ENCODE data around the gene RNF17.

Gene RNF17

GRCh38 chr13:24860770-24861169 is 96.8 kb downstream of the RNF17 start:
- no peak for DNase-seq

DNA sequence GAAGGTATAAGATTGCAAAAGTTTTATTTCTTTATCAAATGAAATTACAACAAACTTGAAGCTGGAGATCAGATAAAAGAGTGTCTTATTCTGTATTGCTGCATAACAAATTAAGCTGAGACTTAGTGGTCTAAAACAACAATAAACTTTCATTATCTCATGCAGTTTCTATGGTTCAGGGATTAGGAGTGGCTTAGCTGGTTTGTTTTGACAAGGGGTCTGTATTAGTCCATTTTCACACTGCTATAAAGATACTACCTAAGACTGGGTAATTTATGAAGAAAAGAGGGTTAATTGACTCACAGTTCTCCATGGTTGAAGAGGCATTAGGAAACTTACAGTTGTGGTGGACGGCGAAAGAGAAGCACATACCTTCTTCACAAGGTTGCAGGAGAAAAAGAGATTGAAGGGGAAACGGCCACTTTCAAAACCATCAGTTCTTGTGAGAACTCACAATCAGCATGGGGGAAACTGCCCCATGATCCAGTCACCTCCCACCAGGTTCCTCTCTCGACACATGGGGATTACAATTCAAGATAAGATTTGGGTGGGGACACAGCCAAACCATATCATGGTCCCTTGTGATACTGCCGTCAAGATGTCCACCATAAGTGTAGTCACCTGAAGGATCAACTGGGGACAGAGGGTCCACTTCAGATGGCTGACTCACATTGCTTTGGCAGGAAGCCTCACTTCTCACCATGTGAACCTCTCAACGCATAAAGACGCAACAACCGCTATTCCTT is 97.8 kb downstream of the RNF17 start:
- DNase-seq, result no peak

DNA sequence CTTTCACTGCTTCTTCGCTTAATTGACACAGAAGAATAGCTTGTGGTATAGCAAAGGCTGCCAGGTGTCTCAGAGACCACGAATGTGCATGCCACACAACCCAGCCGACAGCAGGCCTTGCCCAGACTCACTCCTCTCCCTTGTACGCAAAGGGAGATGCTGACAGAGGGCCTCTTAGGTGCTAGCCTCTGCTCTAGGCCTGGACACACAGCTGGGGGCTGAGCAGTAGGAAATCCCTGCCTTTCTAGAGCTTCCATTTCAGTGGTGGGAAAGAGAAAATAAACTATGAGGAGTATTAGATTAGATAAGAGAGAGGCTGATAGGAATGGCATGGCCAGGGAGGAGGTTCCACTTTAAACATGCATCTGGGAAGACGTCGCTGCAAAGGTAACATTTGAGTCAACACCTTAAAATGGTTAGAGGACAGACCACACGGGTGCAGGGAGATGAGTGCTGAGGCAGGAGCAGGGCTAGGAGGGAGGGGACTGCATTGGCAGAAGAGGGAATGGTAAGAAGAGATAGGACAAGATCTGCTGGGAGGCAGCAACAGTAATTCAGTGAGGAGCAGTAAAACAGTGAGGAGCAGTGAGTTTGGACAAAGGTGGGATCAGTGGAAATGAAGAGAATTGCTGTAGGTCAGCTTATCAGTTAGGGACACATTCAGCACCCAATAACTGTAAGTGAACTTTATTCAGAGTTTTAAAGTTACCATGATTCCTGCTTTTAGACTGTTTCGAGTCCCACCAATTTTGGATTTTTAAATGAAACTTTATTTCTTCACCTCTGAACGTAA is 100.0 kb downstream of the RNF17 start:
- DNase-seq, result no peak

DNA sequence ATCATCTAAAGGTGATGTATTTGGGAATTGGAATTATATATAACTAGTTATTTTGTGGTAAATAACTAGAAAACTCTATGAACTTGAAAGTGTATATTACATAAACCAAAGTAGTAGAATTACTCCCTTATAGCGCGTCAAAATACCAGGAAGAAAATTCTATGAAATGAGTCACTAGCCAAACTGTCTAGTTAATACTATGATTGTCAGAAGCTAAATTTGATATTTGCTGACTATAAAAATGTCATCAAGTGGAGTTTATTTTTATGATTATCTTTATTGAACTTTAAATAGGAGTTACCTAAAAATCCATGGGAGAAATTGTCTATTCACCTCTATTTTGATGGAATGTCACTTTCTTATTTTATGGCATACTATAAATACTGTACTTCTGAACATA is 100.6 kb downstream of the RNF17 start:
- DNase-seq, result no peak

DNA sequence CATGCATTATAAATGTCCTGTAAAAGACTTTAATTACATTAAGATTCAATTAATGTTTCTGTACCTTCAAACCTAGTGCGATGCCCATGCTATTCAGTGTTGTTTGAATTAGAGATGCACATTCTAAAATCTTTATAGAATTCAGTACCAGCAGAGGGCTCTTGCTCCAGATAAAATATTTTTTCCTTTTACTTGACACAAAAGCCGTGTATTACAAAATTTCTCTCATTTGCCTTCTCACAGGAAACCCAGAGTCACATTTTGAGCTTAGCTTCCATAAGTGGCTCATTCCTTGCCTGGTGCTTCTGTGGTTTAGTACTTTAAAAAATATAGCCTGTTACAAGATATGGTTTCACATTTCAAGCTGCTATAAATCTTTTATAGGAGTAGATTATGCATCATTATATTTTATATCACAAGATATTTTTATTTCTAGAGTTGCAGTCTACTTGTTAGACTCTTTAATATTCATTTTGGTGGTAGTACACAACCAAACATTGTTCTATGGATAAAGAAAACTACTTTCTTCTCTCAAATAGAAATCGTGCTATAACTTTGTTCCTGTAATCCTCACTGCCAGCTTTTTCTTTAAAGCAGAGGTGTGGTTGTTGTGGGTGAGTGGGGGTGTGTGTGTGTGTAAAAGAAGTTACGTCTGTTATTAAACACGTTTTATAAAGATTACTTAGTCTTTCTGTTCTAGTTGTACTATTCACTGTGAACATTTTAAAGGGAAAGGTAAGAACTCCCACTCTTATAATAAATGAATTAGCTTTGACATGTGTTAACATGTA is 101.4 kb downstream of the RNF17 start:
- DNase-seq, result peak; percentile 23

DNA sequence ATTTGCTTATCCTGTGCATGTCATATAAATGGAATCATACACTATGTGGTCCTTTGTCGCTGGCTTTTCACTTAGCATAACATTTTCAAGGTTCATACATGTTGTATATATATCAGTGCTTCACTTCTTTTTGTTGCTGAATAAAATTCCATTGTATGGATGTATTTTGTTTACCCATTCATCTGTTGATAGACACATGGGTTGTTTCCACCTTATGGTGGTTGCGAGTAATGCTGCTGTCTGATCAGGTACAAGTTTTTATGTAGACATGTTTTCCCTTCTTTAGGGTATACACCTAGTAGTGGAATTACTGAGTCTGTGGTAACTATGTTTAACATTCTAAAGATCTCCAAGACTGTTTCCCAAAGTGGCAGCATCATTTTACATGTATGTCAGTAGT is 102.5 kb downstream of the RNF17 start:
- no peak for DNase-seq

GRCh38 chr13:24868874-24869273 is 104.9 kb downstream of the RNF17 start:
- DNase-seq, result no peak

DNA sequence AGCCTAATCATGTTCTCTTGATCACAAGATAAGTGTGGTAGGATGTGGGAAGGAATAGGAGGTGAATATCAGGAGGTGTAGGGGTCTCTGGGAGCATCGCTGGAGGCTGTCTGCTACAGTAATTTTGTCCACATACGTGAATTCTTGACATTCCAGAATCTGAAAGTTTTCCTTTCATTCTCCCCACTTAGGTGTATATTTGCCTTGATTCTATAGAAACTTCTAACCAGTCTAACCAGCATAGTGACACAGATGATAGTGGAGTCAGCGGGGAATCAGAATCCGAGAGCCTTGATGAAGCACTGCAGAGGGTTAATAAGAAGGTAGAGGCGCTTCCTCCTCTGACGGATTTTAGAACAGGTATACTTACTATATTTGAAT is 106.4 kb downstream of the RNF17 start:
- DNase-seq, result no peak

- DNase-seq, result no peak
Observed at GRCh38 chr13:24875566-24875965, 111.6 kb downstream of the RNF17 start.

- no peak for DNase-seq
Observed at GRCh38 chr13:24877531-24877930, 113.6 kb downstream of the RNF17 start.

DNA sequence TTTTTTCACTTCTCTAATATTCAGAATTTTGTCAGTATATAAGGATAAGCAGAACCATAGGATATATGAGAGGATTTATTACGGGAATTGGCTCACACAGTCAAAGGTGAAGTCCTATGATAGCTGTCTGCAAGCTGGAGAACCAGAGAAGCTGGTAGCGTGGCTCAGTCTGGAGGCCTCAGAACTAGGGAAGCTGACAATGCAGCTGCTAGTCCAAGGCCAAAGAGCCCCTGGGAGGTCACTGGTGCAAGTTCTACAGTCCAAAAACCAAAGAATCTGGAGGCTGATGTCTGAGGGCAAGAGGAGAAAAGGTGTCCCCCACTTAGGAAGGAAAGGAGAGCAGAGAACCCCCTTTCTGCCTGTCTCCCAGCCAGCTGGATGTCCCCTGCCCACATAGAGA is 114.4 kb downstream of the RNF17 start:
- DNase-seq, result no peak

GRCh38 chr13:24882665-24883064 is 118.7 kb downstream of the RNF17 start:
- DNase-seq, result no peak

GRCh38 chr13:24887759-24888158 is 123.8 kb downstream of the RNF17 start:
- DNase-seq, result no peak

DNA sequence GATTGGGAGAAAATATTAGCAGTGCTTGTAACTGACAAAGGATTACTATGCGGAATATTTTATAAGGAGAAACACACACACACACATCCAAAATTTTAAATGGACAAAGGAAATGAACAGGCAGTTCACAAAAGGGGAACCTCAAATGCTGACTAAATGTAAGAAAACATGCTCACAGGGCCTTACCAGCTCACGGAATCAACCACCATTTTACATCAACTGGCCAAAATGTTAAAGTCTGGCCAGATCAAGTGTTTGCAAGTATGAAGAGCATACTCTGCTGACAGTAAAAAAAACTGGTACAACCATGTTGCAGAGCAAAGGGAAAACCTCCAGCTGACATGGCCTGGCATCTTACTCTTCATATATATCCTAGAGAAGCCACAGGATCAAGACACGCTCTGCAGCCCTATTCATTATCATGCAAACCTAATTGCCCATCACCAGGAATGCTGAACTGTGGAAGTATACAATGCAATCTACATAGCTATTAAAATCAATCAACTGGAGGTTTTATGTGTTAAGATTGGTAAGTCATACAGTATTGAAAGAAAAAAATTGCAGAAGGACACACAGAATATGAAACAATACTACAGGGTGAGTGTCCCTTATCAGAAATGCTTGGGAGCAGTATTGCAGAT is 124.4 kb downstream of the RNF17 start:
- peak; percentile 9 for DNase-seq

GRCh38 chr13:24890256-24890655 is 126.3 kb downstream of the RNF17 start:
- DNase-seq, result no peak

- no peak for DNase-seq
Observed at GRCh38 chr13:24891476-24892108, 127.6 kb downstream of the RNF17 start.

DNA sequence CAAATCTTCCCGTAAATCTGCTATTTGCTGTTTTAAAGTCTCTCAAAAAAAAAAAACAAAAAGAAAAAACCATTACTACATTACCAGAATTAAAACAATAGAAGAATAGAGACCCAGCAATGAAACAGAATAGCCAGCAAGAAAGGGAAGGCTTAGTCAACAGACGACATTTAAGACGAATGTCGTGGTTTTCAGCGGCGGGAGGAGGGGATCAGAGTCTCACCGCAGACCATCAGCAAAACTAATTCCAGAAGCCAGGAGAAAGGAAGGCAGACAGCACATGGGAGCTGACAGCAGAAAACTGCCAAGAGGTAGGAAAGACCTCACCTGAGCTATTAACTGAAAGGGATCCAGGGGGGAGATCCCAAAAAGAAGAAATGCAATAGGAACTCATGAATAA is 128.9 kb downstream of the RNF17 start:
- DNase-seq, result no peak

- DNase-seq, result no peak
Observed at GRCh38 chr13:24893863-24894262, 129.9 kb downstream of the RNF17 start.

GRCh38 chr13:24894277-24894971 is 130.5 kb downstream of the RNF17 start:
- no peak for DNase-seq

DNA sequence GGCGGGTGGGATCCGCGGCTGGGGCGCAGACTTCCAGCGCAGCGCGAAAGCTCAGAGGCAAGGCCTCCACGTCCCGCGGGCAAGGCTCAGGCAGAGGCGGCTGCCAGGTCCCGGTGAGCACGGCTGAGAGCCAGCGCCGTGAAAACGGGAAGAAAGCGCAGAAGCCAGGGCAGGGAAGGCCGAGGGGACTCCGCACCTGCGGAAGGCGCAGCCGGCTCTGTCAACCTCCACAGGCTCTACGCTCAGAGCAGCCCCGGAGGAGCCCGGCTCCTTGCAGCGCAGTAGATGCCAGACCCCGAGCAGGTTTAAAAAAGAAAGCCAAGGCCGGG is 131.0 kb downstream of the RNF17 start:
- no peak for DNase-seq

- no peak for DNase-seq
Observed at GRCh38 chr13:24896061-24896460, 132.1 kb downstream of the RNF17 start.

- no peak for DNase-seq
Observed at GRCh38 chr13:24897293-24897692, 133.3 kb downstream of the RNF17 start.

All from suppressor macrophage treated with lipopolysaccharide for 4 hours (primary cell).